Neural cell (in vitro differentiated cells): ENCODE measurements around the gene KLK8.

Source experiments
- CTCF ChIP-seq: fragments of 450-650 bp; IDR thresholded peaks from 2 replicates; pipeline ENCODE4 v1.5.1; 2014; ENCODE audit warnings: antibody characterized with exemption, mild to moderate bottlenecking, moderate library complexity; ENCODE audit not compliant: poor library complexity, severe bottlenecking
- EZH2 ChIP-seq: fragments of 200-600, 300-800 bp; shearing (Covaris generic), sonication (generic); IDR thresholded peaks from 2 replicates; pipeline ENCODE4 v1.6.1; 2014; ENCODE audit warnings: antibody characterized with exemption, low read length, borderline replicate concordance, mild to moderate bottlenecking; ENCODE audit not compliant: insufficient read depth, poor library complexity, severe bottlenecking
- RAD21 ChIP-seq: fragments of 450-650 bp; conservative IDR thresholded peaks from 2 replicates; pipeline ENCODE4 v1.6.1; 2014; ENCODE audit warnings: antibody characterized with exemption, mild to moderate bottlenecking, moderate library complexity
- TAF1 ChIP-seq: IDR thresholded peaks from 2 replicates; pipeline ENCODE4 v1.6.1; 2012; ENCODE audit warnings: low read depth

GRCh38 chr19:50982186-50982585, 19.2 kb downstream of the KLK8 start:
- no peak for TF ChIP-seq EZH2
- no peak for TF ChIP-seq RAD21
- no peak for TF ChIP-seq CTCF
- no peak for TF ChIP-seq TAF1
